SK-N-MC (cell line): Measurements from ENCODE around the gene FARS2.

Experiments used
- EZH2 ChIP-seq: fragments of 200-600 bp; sonication (generic); IDR thresholded peaks from one replicate; pipeline ENCODE4 v1.6.1; 2017; ENCODE audit warnings: antibody characterized with exemption
- FOXP2 ChIP-seq: optimal IDR thresholded peaks from 2 replicates; pipeline ENCODE3; 2011; ENCODE audit warnings: mild to moderate bottlenecking, moderate library complexity; ENCODE audit not compliant: insufficient read depth; ENCODE audit errors: extremely low read length, control extremely low read depth
- POLR2AphosphoS5 ChIP-seq: IDR thresholded peaks from 2 replicates; pipeline ENCODE4 v1.6.1; 2012; ENCODE audit warnings: mild to moderate bottlenecking, low read depth, low read length, borderline replicate concordance

DNA sequence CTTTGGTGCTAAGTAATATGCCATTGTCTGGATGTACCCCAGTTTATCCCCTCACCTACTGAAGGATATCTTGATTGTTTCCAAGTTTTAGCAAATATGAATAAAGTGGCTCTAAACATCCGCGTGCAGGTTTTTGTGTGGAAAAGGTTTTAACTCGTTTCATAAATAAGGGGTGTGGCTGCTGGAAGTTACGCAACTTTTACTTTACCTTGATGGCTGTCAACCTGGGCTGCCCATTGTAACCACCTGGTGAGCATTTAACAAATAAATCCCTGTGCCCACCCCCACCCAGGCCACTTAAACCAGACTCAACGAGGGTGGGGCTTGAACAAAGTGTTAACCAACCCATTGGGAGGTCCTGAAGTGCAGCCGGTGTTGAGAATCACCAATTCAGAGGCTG lies 557.6 kb downstream of the FARS2 start:
- TF ChIP-seq EZH2 (no peak), POLR2AphosphoS5 (no peak), FOXP2 (no peak)
